Skeletal muscle satellite cell (primary cell): ENCODE data around the gene RNU1-4.
"Not testable (repeated sequence)": the region's sequence is repeated elsewhere in the genome, so short reads cannot be mapped to it uniquely, and the experiment has no call there.

Experiments used
- H3K27me3 ChIP-seq: 2 replicates; pipeline ENCODE4 v1.7.0; 2013; ENCODE audit warnings: low read length; ENCODE audit not compliant: control insufficient read depth, insufficient read depth
- H3K36me3 ChIP-seq: 2 replicates; pipeline ENCODE4 v1.7.0; 2013; ENCODE audit warnings: mild to moderate bottlenecking, control low read depth, low read length; ENCODE audit not compliant: insufficient read depth
- H3K4me1 ChIP-seq: 2 replicates; pipeline ENCODE4 v1.7.0; 2013; ENCODE audit warnings: low read length; ENCODE audit not compliant: control insufficient read depth, insufficient read depth
- H3K4me2 ChIP-seq: 2 replicates; pipeline ENCODE4 v1.7.0; 2013; ENCODE audit warnings: mild to moderate bottlenecking, low read length
- H3K4me3 ChIP-seq: 2 replicates; pipeline ENCODE4 v1.7.0; 2013; ENCODE audit warnings: low read length
- H3K9ac ChIP-seq: 2 replicates; pipeline ENCODE4 v1.7.0; 2013; ENCODE audit warnings: mild to moderate bottlenecking, low read depth, low read length, moderate library complexity
- H3K9me3 ChIP-seq: replicated peaks from 2 replicates; pipeline ENCODE4 v1.7.0; 2013; ENCODE audit warnings: mild to moderate bottlenecking, control low read depth, low read length

Gene RNU1-4

DNA sequence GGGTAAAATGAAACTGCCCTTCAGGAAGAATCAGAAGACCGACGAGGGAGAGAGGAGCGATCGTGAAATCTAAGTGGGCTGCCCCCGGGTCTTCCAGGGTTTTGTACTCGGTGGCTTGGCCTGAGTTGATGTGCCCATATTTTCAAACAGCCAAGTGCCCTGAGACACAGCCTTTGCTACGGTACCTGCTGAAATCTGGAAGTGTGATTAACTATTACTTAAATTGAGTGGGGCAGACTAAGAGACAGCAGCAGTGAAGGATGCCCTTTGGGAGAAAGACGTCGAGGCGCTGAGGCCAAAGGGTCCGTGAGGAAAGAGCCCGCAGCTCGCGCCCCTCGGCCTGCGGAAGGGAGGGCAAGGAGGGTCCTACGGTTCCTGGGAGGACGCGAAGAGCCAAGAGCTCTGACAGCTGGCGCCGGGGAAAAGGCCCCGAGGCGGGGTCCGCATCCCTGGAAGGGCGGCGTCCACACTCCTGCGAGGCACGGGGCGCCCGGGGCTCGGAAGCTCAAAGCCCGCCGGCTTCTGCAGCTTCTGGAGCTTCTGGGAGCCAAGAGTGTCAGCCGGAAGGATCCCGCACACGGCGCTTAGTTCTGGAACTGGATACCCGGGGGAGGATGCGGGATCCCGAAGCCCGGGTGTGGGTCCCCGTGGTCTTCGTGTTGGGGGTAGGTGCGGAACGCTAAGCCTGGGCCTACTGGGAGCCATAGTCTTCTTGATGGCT, 15.4 kb upstream of the RNU1-4 start:
- Histone ChIP-seq H3K4me1 (no peaks in the 10 kb centered on the region), H3K9ac (no peak overlapping the region), H3K4me3 (no peak overlapping the region), H3K27me3 (peaks cover 53% of the 10 kb centered on the region), H3K36me3 (no peaks in the 10 kb centered on the region), H3K4me2 (no peak overlapping the region), H3K9me3 (no peaks in the 10 kb centered on the region)

DNA sequence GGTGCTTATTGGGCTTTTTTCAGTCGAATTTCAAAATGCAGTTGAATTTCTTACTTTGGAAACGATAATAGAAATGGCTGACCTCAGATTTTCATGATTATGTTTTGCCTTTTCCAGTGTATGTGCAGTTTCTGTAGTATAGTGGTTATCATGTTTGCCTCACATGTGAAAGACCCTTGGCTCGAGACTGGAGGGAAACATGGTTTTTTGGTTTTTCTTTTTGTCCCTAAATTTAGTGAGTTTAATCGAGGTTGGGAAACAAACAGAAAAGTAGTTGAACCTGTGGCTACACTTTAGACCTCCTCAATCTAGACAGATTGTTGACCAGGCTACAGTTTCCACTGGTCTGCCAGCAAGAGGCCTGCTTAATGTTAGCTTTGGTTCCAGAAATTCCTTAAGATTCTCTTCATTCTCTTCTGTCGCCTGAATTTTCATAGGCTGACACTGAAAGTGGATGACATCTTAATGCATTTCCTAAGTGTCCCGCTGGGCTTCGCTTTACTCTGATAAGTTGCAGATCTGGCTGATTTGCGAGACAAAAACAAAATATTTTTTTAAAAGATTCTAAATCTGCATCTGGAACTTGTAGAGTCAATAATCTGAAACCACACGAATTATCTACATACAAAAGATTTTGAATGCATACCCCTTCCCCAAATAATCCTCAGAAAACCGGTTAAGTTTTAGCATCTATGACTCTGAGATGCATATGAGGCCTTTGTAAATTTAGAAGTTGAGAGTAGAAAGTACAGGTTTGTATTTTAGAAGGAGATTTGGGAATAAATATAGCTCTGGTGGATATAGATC, 14.7 kb upstream of the RNU1-4 start:
- not testable (repeated sequence) for H3K4me3 ChIP-seq, H3K9me3 ChIP-seq, H3K4me1 ChIP-seq, H3K9ac ChIP-seq, H3K36me3 ChIP-seq, H3K4me2 ChIP-seq
- peaks cover 51% of the 10 kb centered on the region for H3K27me3 ChIP-seq

DNA sequence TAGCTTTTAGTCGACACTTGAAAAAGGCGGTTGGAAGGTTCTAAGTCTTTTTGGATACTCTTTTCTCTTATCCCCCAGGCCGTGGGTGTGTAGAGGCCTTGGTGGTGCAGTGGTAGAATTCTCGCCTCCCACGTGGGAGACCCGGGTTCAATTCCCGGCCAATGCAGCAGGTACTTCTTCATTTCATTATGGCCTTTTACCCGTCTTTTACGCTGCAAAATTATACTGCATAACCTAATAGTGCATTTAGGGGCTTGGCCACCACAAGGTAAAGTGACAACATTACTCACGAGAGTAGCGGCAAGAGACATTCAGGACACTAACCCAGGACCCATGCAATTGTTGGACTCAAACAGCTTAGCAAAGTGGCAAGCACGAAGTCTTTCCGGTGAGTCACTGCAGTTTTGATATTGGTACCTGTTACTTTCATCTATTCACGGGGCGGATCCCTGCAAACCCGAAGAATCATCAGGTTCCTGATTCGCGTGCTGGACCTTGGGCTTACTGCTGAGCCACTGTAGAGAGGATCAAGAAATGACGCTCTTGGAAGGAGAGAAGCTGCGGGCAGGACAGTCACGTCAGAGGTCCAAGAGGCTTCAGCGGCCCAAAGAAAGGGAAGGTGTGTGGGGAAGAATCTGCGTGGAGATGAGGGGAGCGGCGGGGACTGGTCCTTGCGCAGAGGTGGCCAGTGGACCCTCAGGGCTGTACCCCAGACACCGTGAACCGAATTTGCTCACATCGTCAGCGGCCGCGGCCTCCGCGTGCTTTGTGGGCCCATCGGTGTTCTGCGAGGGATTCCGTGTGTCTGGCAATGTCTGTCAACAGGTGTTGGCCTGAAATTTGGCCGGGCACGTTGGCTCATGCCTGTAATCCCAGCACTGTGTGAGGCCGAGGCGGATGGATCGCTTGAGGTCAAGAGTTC, 12.9 kb upstream of the RNU1-4 start:
- H3K36me3 ChIP-seq: no peaks in the 10 kb centered on the region
- peaks cover 38% of the 10 kb centered on the region for H3K27me3 ChIP-seq
- H3K9me3 ChIP-seq: no peaks in the 10 kb centered on the region
- H3K4me3 ChIP-seq: no peak overlapping the region
- H3K4me1 ChIP-seq: no peaks in the 10 kb centered on the region
- no peak overlapping the region for H3K9ac ChIP-seq
- no peak overlapping the region for H3K4me2 ChIP-seq

DNA sequence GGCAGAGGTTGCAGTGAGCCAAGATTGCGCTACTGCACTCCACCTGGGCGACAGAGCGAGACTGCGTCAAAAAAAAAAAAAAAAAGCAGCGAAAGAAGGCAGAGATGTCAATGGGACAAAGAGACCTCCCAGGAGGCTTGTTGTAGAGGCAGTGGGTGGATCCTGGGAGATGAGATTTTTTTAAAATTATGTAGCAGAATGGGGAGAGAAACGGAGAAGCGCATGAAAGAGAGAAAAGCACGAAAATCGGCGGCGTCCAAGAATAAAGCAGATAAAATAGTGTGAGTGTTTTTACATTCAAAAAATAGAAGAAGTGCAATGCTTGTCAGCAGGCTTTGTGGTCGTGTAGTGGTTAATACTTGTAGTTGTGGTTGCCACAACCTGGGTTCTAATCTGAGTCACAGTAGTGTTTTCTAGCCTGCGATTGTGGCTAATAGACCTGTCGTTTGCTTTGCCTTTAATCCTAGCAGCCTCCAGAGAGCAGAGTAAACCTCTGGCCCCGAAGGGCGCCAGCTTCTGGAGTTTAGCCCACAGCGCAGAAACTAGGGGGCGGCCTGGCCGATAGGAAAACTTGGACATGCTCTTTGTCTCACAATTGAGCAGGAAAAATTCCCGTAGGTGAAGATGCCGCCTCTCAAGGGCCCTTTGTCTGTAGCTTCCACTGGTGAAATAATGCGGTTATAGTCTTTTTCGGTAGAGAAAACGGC, 11.9 kb upstream of the RNU1-4 start:
- not testable (repeated sequence) for H3K9me3 ChIP-seq, H3K4me1 ChIP-seq, H3K4me2 ChIP-seq, H3K9ac ChIP-seq, H3K4me3 ChIP-seq, H3K36me3 ChIP-seq
- H3K27me3 ChIP-seq: peaks cover 38% of the 10 kb centered on the region

DNA sequence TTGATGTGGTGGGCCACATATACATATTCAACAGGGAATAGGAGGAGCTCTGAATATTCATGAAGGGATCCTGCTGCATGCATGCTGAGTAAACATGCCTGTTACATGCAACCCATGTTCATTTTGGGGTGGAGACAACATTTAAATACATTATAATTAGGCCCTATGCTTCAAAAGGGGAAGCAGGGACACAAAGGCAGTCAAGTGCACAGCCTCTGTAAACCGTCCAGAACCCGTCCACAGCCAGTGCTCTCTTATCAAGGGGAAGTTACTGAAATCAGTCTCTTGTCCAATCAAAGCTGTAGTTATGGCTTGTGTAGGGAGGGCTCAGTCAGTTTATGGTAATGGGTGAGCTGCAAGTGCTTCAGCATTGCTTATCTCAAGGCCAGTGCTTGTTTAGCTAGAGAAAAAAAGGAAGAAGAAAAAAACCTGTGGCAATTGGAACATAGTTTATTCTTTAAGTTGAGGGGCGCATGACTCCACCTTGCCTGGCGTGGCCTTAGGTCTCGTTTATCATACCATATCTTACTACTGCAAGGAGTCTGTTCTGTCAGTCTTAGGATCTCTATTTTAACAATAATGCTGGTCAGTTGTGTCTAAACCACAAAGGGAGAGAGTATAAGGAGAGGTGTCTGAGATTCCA, 7.9 kb upstream of the RNU1-4 start:
- not testable (repeated sequence) for H3K36me3 ChIP-seq, H3K4me3 ChIP-seq, H3K9me3 ChIP-seq, H3K4me1 ChIP-seq, H3K27me3 ChIP-seq, H3K4me2 ChIP-seq, H3K9ac ChIP-seq

DNA sequence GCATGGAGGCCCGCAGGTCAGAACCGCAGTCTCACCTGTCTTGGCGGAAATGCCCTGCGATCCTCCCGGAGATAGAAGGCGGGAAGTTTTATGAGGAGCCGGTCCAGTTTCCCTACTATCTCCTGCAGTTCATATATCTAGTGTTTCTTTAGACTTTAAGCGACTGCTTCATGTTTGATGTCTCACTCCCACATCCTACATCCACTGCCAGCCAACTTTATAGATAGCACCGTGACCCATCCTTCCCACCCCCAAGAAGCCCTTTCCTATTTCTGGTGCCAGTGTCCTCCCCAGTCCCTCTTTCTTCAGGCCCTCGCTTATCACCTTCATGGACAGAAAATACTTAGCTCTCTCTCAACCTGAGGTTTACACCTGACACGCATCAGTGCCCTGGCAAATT, 914 bp downstream of the RNU1-4 start:
- not testable (repeated sequence) for H3K27me3 ChIP-seq, H3K9ac ChIP-seq, H3K36me3 ChIP-seq, H3K9me3 ChIP-seq, H3K4me1 ChIP-seq, H3K4me2 ChIP-seq, H3K4me3 ChIP-seq

DNA sequence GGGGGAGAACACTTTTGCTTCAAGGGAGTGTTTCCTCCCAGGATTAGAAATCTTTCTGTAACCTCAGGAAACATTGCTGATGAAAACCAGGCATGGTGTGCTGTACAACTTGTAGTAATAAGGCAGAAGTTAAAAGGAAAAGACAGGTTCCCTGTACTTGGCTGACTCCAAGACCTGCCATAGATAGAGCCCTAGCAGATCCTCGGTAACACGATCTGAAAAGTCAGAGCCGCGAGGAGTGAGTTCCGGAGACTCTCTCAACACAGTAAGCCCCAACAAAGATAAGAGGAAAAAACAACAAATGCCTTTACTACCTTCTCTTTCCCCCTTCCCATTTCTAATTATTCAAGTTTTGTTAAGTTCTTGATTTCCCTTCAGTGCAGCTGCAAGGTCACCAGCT, 7.3 kb downstream of the RNU1-4 start:
- H3K4me1 ChIP-seq, H3K36me3 ChIP-seq, H3K4me3 ChIP-seq, H3K4me2 ChIP-seq, H3K9me3 ChIP-seq, H3K27me3 ChIP-seq, H3K9ac ChIP-seq: not testable (repeated sequence)

DNA sequence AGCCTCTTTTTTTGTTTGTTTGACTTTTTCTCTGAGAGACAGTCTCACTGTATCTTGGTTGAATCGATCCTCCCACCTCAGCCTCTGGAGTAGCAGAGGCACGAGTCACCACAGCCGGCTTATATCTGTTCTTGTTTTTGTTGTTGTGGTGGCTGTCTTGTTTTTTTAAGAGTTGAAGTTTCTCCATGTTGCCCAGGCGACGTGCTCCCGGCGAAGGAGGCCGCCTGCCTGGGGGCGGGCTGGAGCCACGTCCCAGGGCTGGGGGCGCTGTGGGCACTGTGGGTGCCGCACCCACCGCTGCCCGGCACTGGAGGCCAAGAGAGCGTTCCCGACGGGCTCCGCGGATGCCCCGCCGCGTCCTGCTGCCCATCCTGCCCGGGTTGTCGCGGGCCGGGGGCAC, 8.4 kb downstream of the RNU1-4 start:
- H3K4me2 ChIP-seq: not testable (repeated sequence)

DNA sequence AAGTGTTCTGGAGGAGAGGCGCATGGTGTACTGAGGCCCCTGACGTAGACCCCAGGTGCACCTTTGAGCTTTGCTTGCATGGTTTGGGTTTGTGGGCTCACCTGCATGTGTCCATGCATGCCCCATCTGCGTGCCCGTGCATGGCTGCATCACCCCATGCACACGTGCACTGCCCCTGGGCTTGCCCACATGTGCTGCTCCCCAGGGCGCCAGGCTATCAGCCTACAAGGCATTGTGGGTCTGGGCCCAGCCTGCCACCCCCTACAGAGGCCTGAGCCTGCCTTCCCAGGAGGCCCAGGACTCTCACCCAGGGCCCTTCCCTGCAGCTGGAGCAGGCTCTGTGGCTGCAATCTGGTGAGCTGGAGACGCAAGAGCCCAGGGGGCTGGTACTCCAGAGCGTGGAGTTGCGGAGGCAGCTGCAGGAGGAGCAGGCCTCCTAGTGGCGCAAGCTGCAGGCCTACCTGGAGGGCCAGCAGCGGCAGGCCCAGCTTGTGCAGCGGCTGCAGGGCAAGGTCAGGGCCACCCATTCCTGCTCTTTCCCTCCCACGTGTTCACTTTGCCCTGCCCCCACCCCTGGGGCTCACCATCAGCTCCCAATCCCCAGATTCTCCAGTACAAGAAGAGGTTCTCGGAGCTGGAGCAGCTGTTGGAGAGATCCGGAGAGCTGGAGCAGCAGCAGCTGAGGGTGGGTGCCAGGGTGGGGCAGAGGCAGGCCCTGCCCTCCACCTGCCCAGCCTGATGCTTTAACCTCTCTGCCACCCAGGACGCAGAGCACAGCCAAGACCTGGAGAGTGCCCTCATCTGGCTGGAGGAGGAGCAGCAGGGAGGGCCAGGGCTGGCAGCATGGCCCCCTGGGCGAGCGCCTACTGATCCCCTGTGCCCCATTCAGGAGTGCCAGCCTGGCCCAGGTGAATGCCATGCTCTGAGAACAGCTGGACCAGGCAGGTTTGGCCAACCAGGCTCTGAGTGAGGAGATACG, 9.9 kb downstream of the RNU1-4 start:
- not testable (repeated sequence) for H3K27me3 ChIP-seq, H3K4me3 ChIP-seq, H3K4me1 ChIP-seq, H3K9ac ChIP-seq, H3K9me3 ChIP-seq, H3K4me2 ChIP-seq, H3K36me3 ChIP-seq

More for the DNA sequence above, 8.4 kb downstream of the RNU1-4 start:
- H3K36me3 ChIP-seq, H3K4me1 ChIP-seq, H3K9ac ChIP-seq, H3K27me3 ChIP-seq, H3K9me3 ChIP-seq, H3K4me3 ChIP-seq: not testable (repeated sequence)

DNA sequence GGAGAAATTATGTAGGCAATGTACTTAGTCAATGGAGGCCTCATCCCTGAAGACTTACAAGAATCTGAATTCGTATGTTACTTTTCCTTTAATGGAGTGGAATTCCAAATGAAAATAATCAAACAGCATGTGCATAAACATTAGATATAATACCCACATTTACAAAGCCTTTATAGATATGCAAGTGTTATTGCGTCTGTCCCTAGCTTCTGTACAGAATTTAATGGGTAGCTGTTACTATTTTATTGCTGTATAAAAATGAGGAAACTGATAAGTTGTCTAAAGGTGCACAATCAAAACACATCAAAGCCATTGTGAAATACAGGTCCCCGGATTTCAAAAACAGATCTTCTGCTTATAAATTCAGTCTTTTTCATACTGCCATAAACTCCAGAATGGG, 12.5 kb downstream of the RNU1-4 start:
- not testable (repeated sequence) for H3K9ac ChIP-seq, H3K4me1 ChIP-seq, H3K36me3 ChIP-seq, H3K9me3 ChIP-seq, H3K4me2 ChIP-seq, H3K27me3 ChIP-seq, H3K4me3 ChIP-seq
